GM12878 (cell line): Measurements from ENCODE around the gene C15orf40.

ENCODE experiments used
- BMI1 ChIP-seq: fragments of 450-650 bp; IDR thresholded peaks from 2 replicates; pipeline ENCODE4 v1.6.1; 2016; ENCODE audit warnings: mild to moderate bottlenecking, moderate library complexity, borderline replicate concordance
- CBX3 ChIP-seq: fragments of 200-600 bp; sonication (generic); IDR thresholded peaks from 2 replicates; pipeline ENCODE4 v1.6.1; 2016; ENCODE audit warnings: low read depth, borderline replicate concordance
- CTCF ChIP-seq, 3 experiments: IDR thresholded peaks in 2 of 3; conservative IDR thresholded peaks in 1 of 3; 2 replicates each; pipeline ENCODE4 v1.5.1; 2011; ENCODE audit warnings: low read depth in 3 of 3, low read length in 3 of 3, mild to moderate bottlenecking in 3 of 3, control low read depth in 2 of 3, moderate library complexity in 2 of 3, inconsistent platforms in 1 of 3, mixed read lengths in 1 of 3; ENCODE audit not compliant: control insufficient read depth in 2 of 3, insufficient read depth in 1 of 3; ENCODE audit errors: extremely low read depth in 1 of 3
- HDAC2 ChIP-seq: fragments of 200-600 bp; sonication (generic); IDR thresholded peaks from 2 replicates; pipeline ENCODE4 v1.6.1; 2017
- JUND ChIP-seq: IDR thresholded peaks from 2 replicates; pipeline ENCODE4 v1.6.1; 2012; ENCODE audit warnings: low read depth, mild to moderate bottlenecking, low read length, improper control_type of control experiment, moderate library complexity
- PBX3 ChIP-seq: IDR thresholded peaks from 2 replicates; pipeline ENCODE4 v1.6.1; 2011; ENCODE audit warnings: mild to moderate bottlenecking, low read depth, low read length, moderate library complexity; ENCODE audit not compliant: insufficient replicate concordance
- POLR2AphosphoS5 ChIP-seq: IDR thresholded peaks from 2 replicates; pipeline ENCODE4 v1.6.1; 2011; ENCODE audit warnings: mild to moderate bottlenecking, low read length, inconsistent platforms
- SIX5 ChIP-seq: IDR thresholded peaks from 2 replicates; pipeline ENCODE4 v1.6.1; 2011; ENCODE audit warnings: mild to moderate bottlenecking, low read depth, low read length, moderate library complexity; ENCODE audit not compliant: severe bottlenecking
- SRF ChIP-seq, 2 experiments: IDR thresholded peaks; 2 replicates each; pipeline ENCODE4 v1.6.1; 2011; ENCODE audit warnings: low read depth in 2 of 2, low read length in 2 of 2, mild to moderate bottlenecking in 1 of 2, moderate library complexity in 1 of 2
- TAF1 ChIP-seq: IDR thresholded peaks from 2 replicates; pipeline ENCODE4 v1.6.1; 2011; ENCODE audit warnings: mild to moderate bottlenecking, low read depth, low read length, borderline replicate concordance
- USF2 ChIP-seq: IDR thresholded peaks from 2 replicates; pipeline ENCODE4 v1.6.1; 2011; ENCODE audit warnings: low read depth, low read length, improper control_type of control experiment, borderline replicate concordance

- TF ChIP-seq CBX3: no peak
- TF ChIP-seq POLR2AphosphoS5: no peak
- no peak for TF ChIP-seq USF2
- no peak for TF ChIP-seq BMI1
- no peak for TF ChIP-seq HDAC2
- no peak for TF ChIP-seq TAF1
- no peak for TF ChIP-seq SIX5
- TF ChIP-seq CTCF (IDR thresholded peaks at IDR 0.05 in 2 of 3, conservative IDR thresholded peaks at IDR 0.05 in 1 of 3; ENCODE audit: control insufficient read depth in 2 of 3, extremely low read depth in 1 of 3, insufficient read depth in 1 of 3, low read depth in 3 of 3, low read length in 3 of 3): no peak
- TF ChIP-seq PBX3: no peak
- TF ChIP-seq JUND: no peak
- no peak for TF ChIP-seq SRF (IDR thresholded peaks at IDR 0.05; ENCODE audit: low read depth in 2 of 2, low read length in 2 of 2)
Measured at GRCh38 chr15:82979726-82980125, 31.7 kb downstream of the C15orf40 start.
